Parathyroid adenoma (tissue), 2 donors: Measurements from ENCODE around the gene ANKRD10.

ENCODE experiments used
- H2AFZ ChIP-seq: fragments of 300-600 bp; sonication (generic); one replicate; pipeline ENCODE4 v1.7.0; 2017; ENCODE audit warnings: antibody characterized with exemption, mild to moderate bottlenecking
- H3K27ac ChIP-seq: fragments of 300-600 bp; sonication (generic); one replicate; pipeline ENCODE4 v1.7.0; 2017
- H3K27me3 ChIP-seq: fragments of 300-600 bp; sonication (generic); one replicate; pipeline ENCODE4 v1.7.0; 2017; ENCODE audit warnings: low read length; ENCODE audit not compliant: control insufficient read depth, insufficient read depth
- H3K36me3 ChIP-seq: fragments of 300-600 bp; sonication (generic); one replicate; pipeline ENCODE4 v1.7.0; 2017; ENCODE audit warnings: low read length; ENCODE audit not compliant: control insufficient read depth, insufficient read depth
- H3K4me1 ChIP-seq: fragments of 300-600 bp; sonication (generic); one replicate; pipeline ENCODE4 v1.7.0; 2017; ENCODE audit warnings: control low read depth
- H3K4me2 ChIP-seq: fragments of 300-600 bp; sonication (generic); one replicate; pipeline ENCODE4 v1.7.0; 2017; ENCODE audit warnings: low read length
- H3K4me3 ChIP-seq: fragments of 300-600 bp; sonication (generic); one replicate; pipeline ENCODE4 v1.7.0; 2017; ENCODE audit warnings: low read depth, low read length
- H3K79me2 ChIP-seq: fragments of 300-600 bp; sonication (generic); one replicate; pipeline ENCODE4 v1.7.0; 2017; ENCODE audit warnings: control low read depth
- H3K9ac ChIP-seq: fragments of 300-600 bp; sonication (generic); one replicate; pipeline ENCODE4 v1.7.0; 2017; ENCODE audit warnings: mild to moderate bottlenecking
- H3K9me3 ChIP-seq: fragments of 300-600 bp; sonication (generic); one replicate; pipeline ENCODE4 v1.7.0; 2017; ENCODE audit warnings: low read length; ENCODE audit not compliant: control insufficient read depth
- CTCF ChIP-seq: fragments of 300-600 bp; sonication (generic); IDR thresholded peaks from one replicate; pipeline ENCODE4 v1.7.0; 2017; ENCODE audit warnings: antibody characterized with exemption, mild to moderate bottlenecking
- donor health status: primary hyperparathyroidism.

The ANKRD10 gene

GRCh38 chr13:110834572-110834971 lies 80.3 kb downstream of the ANKRD10 start:
- H3K36me3 ChIP-seq = no peaks in the 10 kb centered on the region
- no peaks in the 10 kb centered on the region for H3K4me1 ChIP-seq
- no peak overlapping the region for H3K27ac ChIP-seq
- H2AFZ ChIP-seq = no peak overlapping the region
- no peak overlapping the region for H3K9ac ChIP-seq
- no peak overlapping the region for H3K4me3 ChIP-seq
- no peaks in the 10 kb centered on the region for H3K79me2 ChIP-seq
- TF ChIP-seq CTCF = no peak
- H3K4me2 ChIP-seq = no peak overlapping the region
- no peaks in the 10 kb centered on the region for H3K9me3 ChIP-seq
- no peaks in the 10 kb centered on the region for H3K27me3 ChIP-seq

GRCh38 chr13:110832531-110832930 lies 82.3 kb downstream of the ANKRD10 start:
- no peaks in the 10 kb centered on the region for H3K4me1 ChIP-seq
- no peaks in the 10 kb centered on the region for H3K27me3 ChIP-seq
- TF ChIP-seq CTCF = no peak
- H2AFZ ChIP-seq = no peak overlapping the region
- H3K4me2 ChIP-seq = no peak overlapping the region
- no peak overlapping the region for H3K9ac ChIP-seq
- H3K9me3 ChIP-seq = no peaks in the 10 kb centered on the region
- H3K27ac ChIP-seq = no peak overlapping the region
- H3K36me3 ChIP-seq = no peaks in the 10 kb centered on the region
- no peaks in the 10 kb centered on the region for H3K79me2 ChIP-seq
- no peak overlapping the region for H3K4me3 ChIP-seq

GRCh38 chr13:110832205-110832479 lies 82.7 kb downstream of the ANKRD10 start:
- no peak overlapping the region for H3K9ac ChIP-seq
- H3K9me3 ChIP-seq = no peaks in the 10 kb centered on the region
- H3K27ac ChIP-seq = no peak overlapping the region
- no peaks in the 10 kb centered on the region for H3K79me2 ChIP-seq
- no peak overlapping the region for H3K4me2 ChIP-seq
- no peaks in the 10 kb centered on the region for H3K36me3 ChIP-seq
- H2AFZ ChIP-seq = no peak overlapping the region
- no peaks in the 10 kb centered on the region for H3K27me3 ChIP-seq
- no peak for TF ChIP-seq CTCF
- no peak overlapping the region for H3K4me3 ChIP-seq
- no peaks in the 10 kb centered on the region for H3K4me1 ChIP-seq

GRCh38 chr13:110831437-110832204 lies 83.2 kb downstream of the ANKRD10 start:
- Histone ChIP-seq H3K4me1 (no peaks in the 10 kb centered on the region), H3K27ac (no peak overlapping the region), H2AFZ (no peak overlapping the region), H3K9me3 (no peaks in the 10 kb centered on the region), H3K4me3 (no peak overlapping the region), H3K79me2 (no peaks in the 10 kb centered on the region), H3K27me3 (no peaks in the 10 kb centered on the region), H3K36me3 (no peaks in the 10 kb centered on the region), H3K9ac (no peak overlapping the region), H3K4me2 (no peak overlapping the region)
- TF ChIP-seq CTCF = no peak

GRCh38 chr13:110830800-110831371 lies 84.0 kb downstream of the ANKRD10 start:
- Histone ChIP-seq H3K9ac (no peak overlapping the region), H3K79me2 (no peaks in the 10 kb centered on the region), H3K4me3 (no peak overlapping the region), H3K27ac (no peak overlapping the region), H3K4me2 (no peak overlapping the region), H3K36me3 (no peaks in the 10 kb centered on the region), H3K27me3 (no peaks in the 10 kb centered on the region), H3K4me1 (no peaks in the 10 kb centered on the region), H3K9me3 (no peaks in the 10 kb centered on the region), H2AFZ (no peak overlapping the region)
- no peak for TF ChIP-seq CTCF
